GM15510 (cell line): ENCODE results near the gene TMEM178B.

Experiments used
- POLR2A ChIP-seq: IDR thresholded peaks from 3 replicates; pipeline ENCODE4 v1.6.1; 2011; ENCODE audit warnings: borderline replicate concordance; ENCODE audit not compliant: insufficient read length; ENCODE audit errors: extremely low read depth

The TMEM178B gene

GRCh38 chr7:141287936-141288335, 214.1 kb downstream of the TMEM178B start:
- TF ChIP-seq POLR2A = no peak

GRCh38 chr7:141288626-141289025, 214.8 kb downstream of the TMEM178B start:
- no peak for TF ChIP-seq POLR2A

GRCh38 chr7:141290365-141290764, 216.5 kb downstream of the TMEM178B start:
- no peak for TF ChIP-seq POLR2A

GRCh38 chr7:141290973-141291372, 217.1 kb downstream of the TMEM178B start:
- no peak for TF ChIP-seq POLR2A

- TF ChIP-seq POLR2A = no peak
These were observed 217.7 kb downstream of the TMEM178B start for GRCh38 chr7:141291541-141291940.

- TF ChIP-seq POLR2A = no peak
These were observed 220.4 kb downstream of the TMEM178B start for GRCh38 chr7:141294143-141294829.

GRCh38 chr7:141295367-141295895, 221.6 kb downstream of the TMEM178B start:
- no peak for TF ChIP-seq POLR2A

- TF ChIP-seq POLR2A = no peak
These were observed 227.0 kb downstream of the TMEM178B start for GRCh38 chr7:141300816-141301215.

GRCh38 chr7:141301544-141301943, 227.7 kb downstream of the TMEM178B start:
- TF ChIP-seq POLR2A = no peak

GRCh38 chr7:141302617-141303016, 228.8 kb downstream of the TMEM178B start:
- no peak for TF ChIP-seq POLR2A

GRCh38 chr7:141304291-141304690, 230.4 kb downstream of the TMEM178B start:
- no peak for TF ChIP-seq POLR2A

- TF ChIP-seq POLR2A = no peak
These were observed 232.2 kb downstream of the TMEM178B start for GRCh38 chr7:141306081-141306480.

GRCh38 chr7:141312395-141312794, 238.5 kb downstream of the TMEM178B start:
- no peak for TF ChIP-seq POLR2A

GRCh38 chr7:141312828-141313521, 239.1 kb downstream of the TMEM178B start:
- no peak for TF ChIP-seq POLR2A

- TF ChIP-seq POLR2A = no peak
These were observed 240.0 kb downstream of the TMEM178B start for GRCh38 chr7:141313896-141314295.
